ENCODE measurements around the gene SEC63. TPM values are rescaled to one million over a fixed set of nuclear protein-coding genes. Genes with fewer than 3 reads are reported as not detected.
"Not testable (repeated sequence)": the region's sequence is repeated elsewhere in the genome, so short reads cannot be mapped to it uniquely, and the experiment has no call there.

SEC63 gene
- total RNA-seq, 4 donors from 2014 or later: 9.3 to 25.4 (median 16.2) TPM

- Histone ChIP-seq H3K4me3 (no peak overlapping the region), H3K36me3 (peaks cover 0 to 73% (median 18%) of the 10 kb centered on the region in 3 donors), H3K27ac (no peak overlapping the region), H3K4me1 (no peaks in the 10 kb centered on the region), H3K27me3 (no peaks in the 10 kb centered on the region), H3K9me3 (peaks cover 0 to 7% (median 0%) of the 10 kb centered on the region in 3 donors)
- DNase-seq: no peak
- TF ChIP-seq POLR2A (IDR thresholded peaks at IDR 0.05): no peak
- 93 to 94% methylated on average over 9 of the region's 9 CpGs for WGBS, 2 donors
- intact Hi-C loops (cut with DNase I): no loop called here
Measured at GRCh38 chr6:107917451-107918375, 40.3 kb downstream of the SEC63 start.

GRCh38 chr6:107916961-107917360 is 41.0 kb downstream of the SEC63 start:
- H3K36me3 ChIP-seq: peaks cover 0 to 75% (median 18%) of the 10 kb centered on the region in 3 donors
- intact Hi-C loops (cut with DNase I): not testable (repeated sequence)

GRCh38 chr6:107911692-107912091 is 46.3 kb downstream of the SEC63 start:
- 89 to 100% methylated on average over 1 of the region's 1 CpG for WGBS, 2 donors
- Histone ChIP-seq H3K4me1 (no peaks in the 10 kb centered on the region), H3K36me3 (peaks cover 0 to 76% (median 9%) of the 10 kb centered on the region in 3 donors), H3K9me3 (no peaks in the 10 kb centered on the region), H3K4me3 (no peak overlapping the region), H3K27me3 (no peaks in the 10 kb centered on the region), H3K27ac (no peak overlapping the region)
- DNase-seq: no peak
- intact Hi-C loops (cut with DNase I): no loop called here
- TF ChIP-seq CTCF (IDR thresholded peaks at IDR 0.05): no peak
- TF ChIP-seq POLR2A (IDR thresholded peaks at IDR 0.05): no peak

More at GRCh38 chr6:107916961-107917360, 41.0 kb downstream of the SEC63 start:
- not testable (repeated sequence) for H3K4me3 ChIP-seq, DNase-seq, H3K9me3 ChIP-seq, H3K27me3 ChIP-seq, H3K4me1 ChIP-seq, H3K27ac ChIP-seq
- WGBS, 2 donors: 96 to 97% methylated on average over 6 of the region's 6 CpGs

DNA sequence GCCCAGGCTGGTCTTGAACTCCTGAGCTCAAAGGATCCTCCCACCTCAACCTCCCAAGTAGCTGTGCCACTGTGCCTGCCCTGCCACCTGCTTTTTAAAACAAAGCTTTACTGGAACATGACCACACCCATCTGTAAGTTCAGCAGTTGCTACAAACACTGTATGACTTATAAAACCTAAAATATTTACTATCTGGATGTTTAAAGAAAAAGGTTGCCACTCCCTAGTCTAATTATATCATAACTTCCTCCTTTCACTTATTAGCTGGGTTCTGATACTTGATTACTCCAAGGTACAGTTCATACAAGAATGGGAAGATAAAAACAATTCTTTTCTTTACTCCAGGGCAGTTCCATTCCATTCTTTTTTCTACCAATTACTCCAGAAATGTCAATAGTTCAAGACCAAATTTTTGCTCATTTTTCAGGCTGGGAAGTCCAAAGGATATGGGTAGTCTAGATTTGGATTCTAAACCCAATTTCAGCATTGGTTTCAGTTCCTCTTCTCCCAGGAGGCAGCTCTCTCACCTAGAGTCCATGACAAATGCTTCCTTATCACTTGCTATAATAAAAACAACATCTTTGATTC is 63.1 kb downstream of the SEC63 start:
- Histone ChIP-seq H3K4me1 (peaks cover 0 to 12% (median 0%) of the 10 kb centered on the region in 3 donors), H3K9me3 (no peaks in the 10 kb centered on the region), H3K4me3 (no peak overlapping the region), H3K27me3 (no peaks in the 10 kb centered on the region), H3K27ac (peak overlapping the region; percentile 52 to 70 (median 60)), H3K36me3 (peaks cover 10 to 91% (median 24%) of the 10 kb centered on the region in 3 donors)
- TF ChIP-seq POLR2A (IDR thresholded peaks at IDR 0.05) (no peak), CTCF (IDR thresholded peaks at IDR 0.05) (no peak)
- DNase-seq: no peak
- intact Hi-C loops (cut with DNase I): no loop called here

GRCh38 chr6:107890431-107890830 is 67.6 kb downstream of the SEC63 start:
- DNase-seq; intact Hi-C loops (cut with DNase I); H3K9me3 ChIP-seq; H3K27me3 ChIP-seq; H3K27ac ChIP-seq; H3K4me3 ChIP-seq: not testable (repeated sequence)
- peaks cover 10 to 51% (median 17%) of the 10 kb centered on the region in 3 donors for H3K36me3 ChIP-seq
- WGBS, 2 donors: 94 to 95% methylated on average over 4 of the region's 4 CpGs
- peaks cover 0 to 12% (median 0%) of the 10 kb centered on the region in 3 donors for H3K4me1 ChIP-seq

- H3K9me3 ChIP-seq; H3K27ac ChIP-seq; H3K4me3 ChIP-seq; intact Hi-C loops (cut with DNase I); H3K27me3 ChIP-seq; DNase-seq; H3K4me1 ChIP-seq: not testable (repeated sequence)
- peaks cover 0 to 47% (median 0%) of the 10 kb centered on the region in 3 donors for H3K36me3 ChIP-seq
- WGBS, 2 donors: 95 to 98% methylated on average over 5 of the region's 5 CpGs
Measured at GRCh38 chr6:107885950-107886349, 72.1 kb downstream of the SEC63 start.

GRCh38 chr6:107879941-107880340 is 78.1 kb downstream of the SEC63 start:
- DNase-seq: no peak
- H3K9me3 ChIP-seq: no peaks in the 10 kb centered on the region
- H3K27ac ChIP-seq: no peak overlapping the region
- WGBS, 2 donors: 38 to 39% methylated on average over 2 to 3 of the region's 3 CpGs
- H3K4me1 ChIP-seq: no peaks in the 10 kb centered on the region
- H3K27me3 ChIP-seq: no peaks in the 10 kb centered on the region
- H3K4me3 ChIP-seq: no peak overlapping the region
- no peak for TF ChIP-seq CTCF (IDR thresholded peaks at IDR 0.05)
- TF ChIP-seq POLR2A (IDR thresholded peaks at IDR 0.05): no peak
- intact Hi-C loops (cut with DNase I): no loop called here
- peaks cover 0 to 95% (median 6%) of the 10 kb centered on the region in 3 donors for H3K36me3 ChIP-seq

Data from esophagus squamous epithelium (tissue), 5 donors.